HuH-7 (cell line): Measurements from ENCODE around the gene CLCF1.

Experiments used
- DNase-seq: peaks from one replicate; pipeline ENCODE4 v3.0.0; 2011; ENCODE audit warnings: low spot score

Gene CLCF1

DNA sequence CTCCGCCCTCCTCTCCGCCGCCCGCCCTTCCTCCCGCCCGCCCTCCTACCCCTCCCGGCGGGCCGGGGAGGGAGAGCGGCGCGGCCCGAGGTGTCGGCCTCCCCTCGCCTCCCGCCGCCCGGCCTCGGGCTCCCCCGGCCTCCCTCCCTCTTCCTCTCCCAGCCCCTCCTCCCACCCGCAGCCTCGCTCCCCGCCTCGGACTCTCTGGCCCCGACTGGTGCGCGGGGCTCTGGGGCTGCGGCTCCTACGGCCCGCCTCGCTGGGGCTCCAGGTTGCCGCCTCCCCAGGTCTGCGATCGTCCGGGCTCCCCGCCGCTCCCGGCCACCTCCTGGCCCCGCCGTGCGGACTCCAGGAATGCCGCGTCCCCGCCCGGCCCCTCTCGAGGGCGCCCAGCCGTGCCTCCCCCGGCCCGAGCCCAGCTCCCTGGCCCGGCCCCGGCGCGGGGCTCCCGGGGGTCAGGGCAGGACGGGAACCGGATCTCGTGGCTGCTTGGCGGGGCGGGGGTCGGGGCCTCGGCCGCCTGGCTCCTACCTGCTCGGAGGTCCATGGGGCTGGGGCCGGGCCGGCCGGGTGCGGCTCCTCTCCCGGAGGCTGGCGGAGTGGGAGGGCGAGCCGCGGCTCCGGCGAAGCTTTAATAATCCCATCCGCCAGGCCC lies at the start of gene CLCF1:
Gene CLCF1, minus strand, starts transcription at position 606 of the 655 bp plus-strand sequence. Its CDS starts 59 bp downstream, at position 547.
- DNase-seq = peak; percentile 97

DNA sequence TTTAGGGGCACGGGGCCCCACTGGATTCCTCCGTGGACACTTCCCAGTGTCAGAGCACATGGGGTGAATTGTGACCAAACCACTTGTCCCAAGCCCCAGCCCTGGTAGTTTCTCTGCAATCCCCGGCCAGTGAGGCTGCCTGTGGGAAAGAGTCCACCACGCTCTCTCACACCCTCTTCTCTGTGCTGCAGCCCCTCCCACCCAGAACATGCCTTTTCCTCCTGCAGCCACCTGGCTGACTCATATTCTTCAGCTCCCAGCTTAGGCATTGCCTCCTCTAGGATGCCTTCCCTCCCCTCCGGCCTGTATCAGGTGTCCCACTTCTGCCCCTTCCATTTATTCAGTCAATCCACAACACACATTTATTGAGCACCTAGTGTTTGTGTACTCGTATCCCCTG lies 49.5 kb upstream of the CLCF1 start:
- DNase-seq = no peak

GRCh38 chr11:67421430-67422031 lies 48.1 kb upstream of the CLCF1 start:
- DNase-seq = no peak

DNA sequence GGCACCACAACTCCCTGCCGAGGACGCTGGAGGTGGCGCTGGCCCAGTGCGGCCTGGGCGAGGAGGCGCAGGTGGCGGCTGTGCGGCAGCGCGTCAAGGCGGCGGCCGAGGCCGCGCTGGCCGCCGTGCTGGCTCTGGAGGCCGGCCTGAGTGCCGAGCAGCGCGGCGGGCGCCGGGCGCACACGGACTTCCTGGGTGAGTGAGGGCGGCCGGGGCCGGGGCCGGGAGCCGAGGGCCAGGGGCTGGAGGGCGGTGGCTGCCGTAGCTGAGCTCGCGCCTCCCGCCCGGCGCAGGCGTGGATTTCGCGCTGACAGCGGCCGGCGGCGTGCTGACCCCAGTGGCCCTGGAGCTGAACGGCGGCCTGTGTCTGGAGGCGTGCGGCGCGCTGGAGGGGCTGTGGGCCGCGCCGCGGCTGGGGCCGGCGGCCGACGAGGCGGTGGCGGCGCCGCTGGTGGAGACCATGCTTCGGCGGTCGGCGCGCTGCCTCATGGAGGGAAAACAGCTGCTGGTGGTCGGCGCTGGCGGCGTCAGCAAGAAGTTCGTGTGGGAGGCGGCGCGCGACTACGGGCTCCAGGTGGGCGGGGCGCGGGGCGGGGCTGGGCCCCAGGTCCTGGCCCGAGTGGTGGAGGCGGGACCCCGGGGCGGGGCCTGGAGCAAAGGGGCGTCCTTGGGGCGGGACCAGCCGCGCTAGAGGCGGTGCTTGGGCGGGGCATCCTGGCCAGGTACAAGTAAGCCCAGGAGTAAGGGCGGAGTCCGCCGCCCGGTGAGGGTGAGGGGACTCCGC lies 47.4 kb upstream of the CLCF1 start:
- DNase-seq = peak; percentile 100

DNA sequence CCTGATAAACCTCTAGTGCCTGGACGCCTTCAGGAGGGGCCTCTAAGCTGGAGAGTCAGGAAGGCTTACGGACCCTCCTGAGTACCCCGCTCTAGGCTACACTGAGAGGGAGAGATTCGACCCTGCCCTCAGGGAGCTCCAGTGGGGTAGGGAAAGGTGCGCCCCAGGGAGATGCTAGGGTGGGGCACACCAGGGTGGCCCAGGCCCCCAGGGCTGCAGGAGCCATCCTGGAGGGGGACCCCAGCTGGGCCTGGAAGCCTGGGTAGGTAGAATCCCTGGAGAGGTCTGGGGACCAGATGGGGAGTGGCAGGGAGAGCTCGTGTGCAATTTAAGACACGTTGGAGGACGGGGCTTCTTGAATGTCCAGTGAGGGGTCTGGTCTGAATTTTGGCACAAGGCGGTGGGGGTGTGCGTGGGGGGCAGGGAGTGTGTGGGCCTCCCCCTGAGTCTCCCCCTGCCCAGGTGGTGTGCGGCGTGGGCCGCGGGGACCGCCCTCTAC lies 46.8 kb upstream of the CLCF1 start:
- no peak for DNase-seq

DNA sequence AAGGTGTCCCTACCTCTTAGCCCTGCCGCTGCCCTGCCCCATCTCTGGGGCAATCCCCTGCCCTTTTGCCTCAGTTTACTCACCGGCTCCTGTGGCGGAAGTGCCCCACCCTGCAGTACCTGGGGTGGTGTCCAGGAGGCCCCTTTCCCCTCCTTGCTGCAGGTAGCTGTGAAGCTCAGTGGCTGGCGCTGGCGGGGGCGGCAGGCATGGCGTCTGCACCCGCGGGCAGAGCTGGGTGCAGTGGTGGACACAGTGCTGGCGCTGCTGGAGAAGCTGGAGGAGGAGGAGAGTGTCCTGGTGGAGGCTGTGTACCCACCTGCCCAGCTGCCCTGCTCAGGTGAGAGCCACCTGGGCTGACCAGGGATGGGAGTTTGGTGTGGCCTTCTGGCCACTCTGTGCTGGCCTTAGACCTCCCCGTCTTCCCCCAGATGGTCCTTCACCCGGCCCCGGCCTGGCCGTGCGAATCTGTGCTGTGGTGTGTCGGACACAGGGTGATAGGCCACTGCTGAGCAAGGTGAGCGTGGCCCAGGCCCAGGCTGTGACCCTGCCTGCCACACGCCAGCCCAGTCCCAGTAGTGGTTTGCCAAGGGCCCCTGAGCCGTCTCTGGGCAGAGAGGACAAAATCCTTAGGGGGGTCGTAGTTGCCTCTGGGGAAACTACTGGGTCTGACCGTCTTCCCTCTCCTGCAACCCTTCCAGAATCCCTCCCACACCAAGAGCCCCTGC lies 46.1 kb upstream of the CLCF1 start:
- no peak for DNase-seq

- DNase-seq = no peak
Measured at GRCh38 chr11:67418476-67419281, 45.3 kb upstream of the CLCF1 start.

- no peak for DNase-seq
Measured at GRCh38 chr11:67417425-67417824, 44.0 kb upstream of the CLCF1 start.

DNA sequence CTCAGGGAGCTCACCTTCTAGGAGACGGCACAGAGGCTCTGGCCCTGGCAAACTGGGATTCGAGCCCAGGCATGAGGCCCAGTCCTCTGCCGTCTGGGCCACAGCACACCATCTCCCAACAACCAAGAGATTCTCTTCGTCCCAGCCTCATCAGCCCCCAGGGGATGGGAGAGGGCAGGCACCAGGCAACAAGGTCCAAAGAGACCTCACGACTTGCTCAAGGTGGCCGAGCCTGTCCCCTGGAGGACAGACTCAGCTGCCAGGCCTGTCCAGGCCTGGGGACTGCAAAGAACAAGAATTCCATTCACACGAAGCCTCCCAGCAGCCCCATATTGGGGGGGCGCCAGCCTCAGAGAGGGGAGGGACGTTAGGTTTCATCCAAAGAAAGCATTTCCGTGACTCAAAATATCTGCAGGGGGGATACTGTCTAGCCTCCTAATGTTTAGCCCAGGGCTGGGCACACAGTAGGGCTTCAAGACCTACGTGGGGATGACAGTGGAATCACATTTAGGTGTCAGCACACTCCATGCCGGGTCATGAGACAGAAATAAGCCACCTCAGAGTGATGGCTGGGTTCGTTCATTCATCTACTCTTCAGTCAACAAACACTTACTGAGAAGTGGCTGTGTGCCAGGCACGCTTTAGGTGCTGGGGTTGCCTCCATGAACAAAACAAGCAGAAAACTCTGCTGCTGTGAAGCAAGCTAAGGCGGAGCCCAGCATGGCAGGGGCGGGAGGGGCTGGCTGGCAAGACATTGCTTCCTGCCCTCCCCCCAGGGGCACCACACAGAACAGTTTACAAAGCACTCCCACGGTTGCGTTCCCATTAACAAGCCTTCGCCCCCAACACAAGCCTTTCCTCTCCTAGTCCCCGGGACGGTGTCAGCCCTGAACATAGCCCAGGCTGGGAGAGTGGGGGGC lies 43.3 kb upstream of the CLCF1 start:
- DNase-seq = no peak

GRCh38 chr11:67415501-67416304 lies 42.3 kb upstream of the CLCF1 start, which contains the start of gene CARNS1:
TSS of gene CARNS1 (plus strand) at chr11:67415678. CDS start at chr11:67416200, 522 bp downstream.
- no peak for DNase-seq

GRCh38 chr11:67413266-67413849 lies 40.0 kb upstream of the CLCF1 start:
- DNase-seq = no peak

DNA sequence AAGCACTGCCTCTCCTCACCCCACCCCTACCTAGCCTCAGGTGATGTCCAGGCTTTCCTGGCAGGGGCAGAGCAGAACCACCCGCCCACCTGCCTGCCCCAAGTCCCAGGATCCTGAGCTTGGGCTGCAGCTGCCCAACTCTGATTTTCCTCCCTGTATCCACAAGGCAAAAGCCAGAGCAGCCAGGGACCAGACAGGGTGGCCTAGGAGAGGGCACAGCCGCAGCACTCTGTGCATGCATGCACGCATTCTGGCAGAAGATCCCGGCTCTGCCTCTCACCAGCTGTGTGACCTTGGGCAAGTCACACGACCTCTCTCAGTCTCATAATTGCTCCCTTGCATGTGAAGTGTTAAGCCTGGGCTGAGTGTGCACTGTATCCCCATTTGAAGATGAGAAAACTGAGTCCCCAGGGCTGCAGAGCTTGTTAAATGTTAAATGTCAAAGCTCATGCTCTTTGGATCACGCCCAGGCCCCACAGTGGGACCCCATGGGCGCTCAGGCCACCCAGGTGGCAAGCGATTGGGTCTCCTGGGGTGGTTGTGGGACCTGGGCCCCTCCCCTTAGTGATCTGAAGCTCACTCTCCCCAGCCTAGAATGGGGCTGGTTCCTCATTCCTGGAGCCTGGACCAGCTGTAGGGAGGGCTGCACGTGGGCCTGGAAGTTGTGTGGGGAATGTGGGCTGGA lies 39.2 kb upstream of the CLCF1 start:
- DNase-seq = no peak

GRCh38 chr11:67411785-67412152 lies 38.4 kb upstream of the CLCF1 start:
- no peak for DNase-seq

DNA sequence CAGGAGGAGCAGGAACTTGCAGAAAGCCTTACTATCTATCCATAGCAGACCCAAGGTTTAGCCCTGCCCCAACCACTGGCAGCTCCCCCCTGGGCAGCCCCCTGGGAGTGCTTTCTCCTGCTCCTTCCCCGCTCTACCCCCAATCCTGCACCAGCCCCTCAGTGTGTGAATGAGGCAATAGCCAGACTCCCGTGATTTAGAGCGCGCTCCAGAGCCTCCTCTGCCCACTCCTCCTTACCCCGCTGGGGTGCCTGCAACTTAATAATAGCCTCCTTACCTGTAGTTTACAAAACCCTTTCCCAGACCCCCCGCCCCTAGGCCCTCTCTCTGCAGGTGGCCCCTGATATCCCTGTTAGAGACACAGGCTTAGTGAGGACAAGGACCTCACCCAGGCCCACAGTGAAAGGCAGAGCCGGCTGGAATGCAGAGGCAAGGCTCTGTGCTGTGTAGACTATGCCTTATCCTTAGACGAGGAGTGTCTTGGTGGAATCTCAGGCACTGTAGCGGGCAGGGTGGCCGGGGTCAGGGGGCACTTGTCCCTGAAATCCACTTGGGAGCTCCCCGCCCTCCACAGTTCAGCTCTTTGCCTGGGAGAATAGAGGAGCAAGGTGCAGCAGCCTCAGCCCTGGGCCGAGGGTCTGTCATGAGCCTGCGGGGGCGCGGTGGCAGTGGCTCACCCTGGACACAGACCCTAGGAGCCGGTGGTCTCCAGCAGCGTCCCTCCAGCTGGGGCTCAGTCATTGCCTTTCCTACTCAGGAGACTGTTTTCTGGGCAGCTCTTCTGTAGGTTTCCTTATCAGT lies 37.8 kb upstream of the CLCF1 start:
- DNase-seq = no peak

DNA sequence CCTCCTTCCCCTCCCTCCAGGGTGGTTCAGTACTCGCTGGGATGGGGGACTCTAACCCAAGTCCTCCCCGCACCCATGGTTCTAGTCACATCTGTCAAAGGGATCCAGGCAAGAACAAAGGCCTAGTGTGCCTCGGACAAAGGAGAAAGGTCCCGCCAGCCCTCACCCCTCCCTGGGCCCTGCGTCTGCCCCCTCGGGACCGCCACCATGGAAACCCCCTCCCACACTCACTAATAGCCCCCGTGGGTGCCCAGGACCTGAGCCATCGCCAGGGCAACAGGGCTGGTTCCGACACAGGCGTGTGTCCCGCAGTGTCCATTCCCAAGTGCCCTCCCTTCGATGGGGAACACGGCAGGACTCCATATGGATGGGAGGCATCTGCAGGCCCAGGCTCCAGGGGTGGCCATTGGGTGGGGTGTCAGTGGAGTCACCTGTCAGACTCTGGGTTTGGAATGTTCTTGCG lies 37.0 kb upstream of the CLCF1 start:
- no peak for DNase-seq

GRCh38 chr11:67409781-67410368 lies 36.5 kb upstream of the CLCF1 start:
- peak; percentile 98 for DNase-seq

DNA sequence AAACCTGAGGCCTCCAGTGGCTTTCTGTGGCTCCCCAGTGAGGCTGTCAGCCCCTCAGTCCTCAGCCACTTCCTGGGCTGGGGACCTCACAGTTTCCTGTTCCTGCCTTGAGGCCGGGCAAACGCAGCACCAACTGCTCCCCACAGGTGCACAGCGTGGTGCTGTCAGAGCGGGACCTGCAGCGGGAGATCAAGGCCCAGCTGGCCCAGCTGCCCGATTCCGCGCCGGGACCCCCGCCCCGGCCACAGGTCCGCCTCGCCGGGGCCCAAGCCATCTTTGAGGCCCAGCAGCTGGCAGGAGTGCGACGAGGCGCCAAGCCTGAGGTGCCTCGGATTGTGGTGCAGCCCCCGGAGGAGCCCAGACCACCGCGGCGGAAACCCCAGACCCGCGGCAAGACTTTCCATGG lies 35.9 kb upstream of the CLCF1 start:
- DNase-seq = no peak
